RWPE2 (cell line): Measurements from ENCODE around the gene CDK11B.
A peak's percentile ranks its signal among the peaks of the same experiment; 100 is the strongest.

Source experiments
- ATAC-seq: fragments of 200-7000 bp; cut with Tn5 transposase; 3 replicates; pipeline ENCODE4 v1.9.1; 2021; ENCODE audit warnings: low read depth
- DNase-seq: peaks from one replicate; pipeline ENCODE4 v3.0.0-alpha.2; 2020; ENCODE audit warnings: low spot score
- H3K27ac ChIP-seq: fragments of 450-650 bp; 2 replicates; pipeline ENCODE4 v1.5.1; 2017; ENCODE audit warnings: mild to moderate bottlenecking; ENCODE audit not compliant: poor library complexity, severe bottlenecking
- H3K27me3 ChIP-seq: fragments of 250-450 bp; sonication (Bioruptor Pico); 2 replicates; pipeline ENCODE4 v1.5.1; 2021; ENCODE audit warnings: mild to moderate bottlenecking, moderate library complexity; ENCODE audit not compliant: insufficient read depth, poor library complexity, severe bottlenecking
- H3K36me3 ChIP-seq: fragments of 250-450 bp; sonication (Bioruptor Pico); 2 replicates; pipeline ENCODE4 v1.5.1; 2020; ENCODE audit warnings: low read depth, mild to moderate bottlenecking, moderate library complexity
- H3K4me1 ChIP-seq: fragments of 250-450 bp; sonication (Bioruptor Pico); 2 replicates; pipeline ENCODE4 v1.5.1; 2021; ENCODE audit warnings: mild to moderate bottlenecking, moderate library complexity; ENCODE audit not compliant: insufficient read depth, poor library complexity, severe bottlenecking
- H3K4me3 ChIP-seq: fragments of 250-450 bp; sonication (Bioruptor Pico); 2 replicates; pipeline ENCODE4 v1.5.1; 2021; ENCODE audit warnings: mild to moderate bottlenecking, moderate library complexity; ENCODE audit not compliant: severe bottlenecking
- H3K9me3 ChIP-seq: fragments of 250-450 bp; sonication (Bioruptor Pico); 2 replicates; pipeline ENCODE4 v1.5.1; 2021; ENCODE audit warnings: mild to moderate bottlenecking, moderate library complexity; ENCODE audit not compliant: severe bottlenecking
- CTCF ChIP-seq: fragments of 450-650 bp; IDR thresholded peaks from one replicate; pipeline ENCODE4 v1.5.1; 2017; ENCODE audit warnings: mild to moderate bottlenecking, moderate library complexity; ENCODE audit not compliant: poor library complexity, severe bottlenecking

CDK11B gene

DNA sequence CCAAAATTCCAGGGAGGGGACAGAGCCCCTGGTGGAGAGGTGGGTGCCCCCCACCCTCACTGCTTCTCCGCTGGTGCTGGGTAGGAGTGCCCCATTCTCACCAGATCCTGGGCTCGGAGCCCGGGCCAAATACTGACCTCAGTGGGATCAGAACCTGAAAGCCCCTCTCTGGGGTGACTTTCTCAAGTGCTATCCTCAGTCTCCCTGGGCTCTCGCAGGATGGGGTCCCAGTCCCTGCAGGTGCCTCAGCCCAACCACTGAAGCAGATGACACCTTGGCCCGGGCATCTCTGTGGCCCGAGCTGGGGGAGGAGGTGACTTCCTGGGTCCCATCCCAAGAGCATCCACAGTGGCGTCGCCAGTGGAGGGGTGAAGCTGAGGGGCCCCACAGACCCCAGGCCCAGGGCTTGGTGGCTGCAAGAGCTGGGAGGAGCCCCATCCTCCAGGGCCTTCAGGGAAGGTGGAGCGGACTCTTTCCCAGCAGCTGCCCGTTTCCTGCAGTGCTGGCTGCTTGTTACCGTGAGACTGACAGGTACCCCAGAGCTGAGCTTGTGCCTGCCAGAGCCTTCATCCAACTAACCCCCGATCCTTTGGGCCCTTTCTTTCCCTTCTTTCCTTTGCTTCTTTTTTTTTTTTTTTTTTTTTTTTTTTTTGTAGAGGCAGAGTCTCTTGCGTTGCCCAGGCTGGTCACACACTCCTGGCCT lies 55.0 kb downstream of the CDK11B start:
- no peak for DNase-seq
- H3K4me3 ChIP-seq: no peak overlapping the region

GRCh38 chr1:1602968-1603506 lies 55.8 kb downstream of the CDK11B start:
- Histone ChIP-seq H3K4me1 (no peaks in the 10 kb centered on the region), H3K27me3 (no peaks in the 10 kb centered on the region), H3K27ac (no peak overlapping the region), H3K36me3 (no peaks in the 10 kb centered on the region), H3K4me3 (no peak overlapping the region), H3K9me3 (no peaks in the 10 kb centered on the region)
- peak; percentile 63 for DNase-seq
- TF ChIP-seq CTCF: no peak
- no peak for ATAC-seq

More for the DNA sequence above, 55.0 kb downstream of the CDK11B start:
- H3K27ac ChIP-seq: no peak overlapping the region
- H3K4me1 ChIP-seq: no peaks in the 10 kb centered on the region
- no peak for ATAC-seq
- H3K9me3 ChIP-seq: no peaks in the 10 kb centered on the region
- no peaks in the 10 kb centered on the region for H3K27me3 ChIP-seq
- no peaks in the 10 kb centered on the region for H3K36me3 ChIP-seq
- no peak for TF ChIP-seq CTCF

- H3K36me3 ChIP-seq: no peaks in the 10 kb centered on the region
- H3K9me3 ChIP-seq: no peaks in the 10 kb centered on the region
- no peak overlapping the region for H3K4me3 ChIP-seq
- ATAC-seq (no peak), DNase-seq (no peak)
- TF ChIP-seq CTCF: no peak
- no peaks in the 10 kb centered on the region for H3K4me1 ChIP-seq
- no peaks in the 10 kb centered on the region for H3K27me3 ChIP-seq
- no peak overlapping the region for H3K27ac ChIP-seq
Measured at GRCh38 chr1:1602304-1602967, 56.4 kb downstream of the CDK11B start.

GRCh38 chr1:1601564-1602303 lies 57.1 kb downstream of the CDK11B start:
- Histone ChIP-seq H3K36me3 (no peaks in the 10 kb centered on the region), H3K4me1 (no peaks in the 10 kb centered on the region), H3K9me3 (no peaks in the 10 kb centered on the region), H3K27ac (no peak overlapping the region), H3K27me3 (no peaks in the 10 kb centered on the region), H3K4me3 (no peak overlapping the region)
- DNase-seq (no peak), ATAC-seq (no peak)
- no peak for TF ChIP-seq CTCF
